Fibroblast of the aortic adventitia (primary cell): ENCODE results near the gene BCR. TPM values are rescaled to one million over a fixed set of nuclear protein-coding genes. Genes with fewer than 3 reads are reported as not detected.
A peak's percentile ranks its signal among the peaks of the same experiment; 100 is the strongest.

Experiments used
- DNase-seq: peaks from one replicate; pipeline ENCODE4 v3.0.0-alpha.2; 2010; ENCODE audit warnings: low read depth
- H3K4me3 ChIP-seq: 2 replicates; pipeline ENCODE4 v1.5.1; 2011; ENCODE audit warnings: low read depth, mild to moderate bottlenecking, control low read depth, low read length, moderate library complexity
- total RNA-seq: library from RNA; depleted of rRNA; stranded (reverse); fragments of >200 nt; gene quantifications from 2 replicates; pipeline ENCODE4 v1.2.3, GENCODE V29; 2012; ENCODE audit warnings: low replicate concordance
- TF ChIP-seq, protein P1 (sequence below): IDR thresholded peaks from 2 replicates; pipeline ENCODE4 v1.5.1; 2011; ENCODE audit warnings: mild to moderate bottlenecking, low read length, control low read depth, inconsistent platforms; ENCODE audit not compliant: insufficient read depth

The BCR gene
- total RNA-seq, 1 donor, result 37.3 TPM

DNA sequence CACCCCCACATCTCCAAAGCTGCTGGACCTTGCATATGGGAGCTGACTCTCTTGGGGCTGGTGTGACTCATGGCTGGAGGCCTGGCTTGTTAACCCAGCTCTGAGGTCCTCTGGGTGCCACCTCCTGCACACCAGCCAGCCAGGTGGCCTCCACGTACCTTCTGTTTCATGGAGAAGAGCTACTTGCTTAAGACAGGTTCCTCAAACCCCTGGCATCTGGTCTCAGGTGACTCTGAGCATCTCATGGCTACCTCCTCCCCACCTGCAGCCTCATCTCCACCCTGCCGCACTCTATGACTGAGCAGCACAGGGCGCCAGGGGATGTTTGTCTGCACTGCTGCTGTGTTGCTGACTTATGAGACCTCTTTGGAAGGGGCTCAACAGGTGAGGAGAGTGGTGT is 55.7 kb downstream of the BCR start:
- TF ChIP-seq, protein P1, sequence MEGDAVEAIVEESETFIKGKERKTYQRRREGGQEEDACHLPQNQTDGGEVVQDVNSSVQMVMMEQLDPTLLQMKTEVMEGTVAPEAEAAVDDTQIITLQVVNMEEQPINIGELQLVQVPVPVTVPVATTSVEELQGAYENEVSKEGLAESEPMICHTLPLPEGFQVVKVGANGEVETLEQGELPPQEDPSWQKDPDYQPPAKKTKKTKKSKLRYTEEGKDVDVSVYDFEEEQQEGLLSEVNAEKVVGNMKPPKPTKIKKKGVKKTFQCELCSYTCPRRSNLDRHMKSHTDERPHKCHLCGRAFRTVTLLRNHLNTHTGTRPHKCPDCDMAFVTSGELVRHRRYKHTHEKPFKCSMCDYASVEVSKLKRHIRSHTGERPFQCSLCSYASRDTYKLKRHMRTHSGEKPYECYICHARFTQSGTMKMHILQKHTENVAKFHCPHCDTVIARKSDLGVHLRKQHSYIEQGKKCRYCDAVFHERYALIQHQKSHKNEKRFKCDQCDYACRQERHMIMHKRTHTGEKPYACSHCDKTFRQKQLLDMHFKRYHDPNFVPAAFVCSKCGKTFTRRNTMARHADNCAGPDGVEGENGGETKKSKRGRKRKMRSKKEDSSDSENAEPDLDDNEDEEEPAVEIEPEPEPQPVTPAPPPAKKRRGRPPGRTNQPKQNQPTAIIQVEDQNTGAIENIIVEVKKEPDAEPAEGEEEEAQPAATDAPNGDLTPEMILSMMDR, result no peak
- DNase-seq, result no peak
- no peak overlapping the region for H3K4me3 ChIP-seq

GRCh38 chr22:23236440-23237184 is 56.3 kb downstream of the BCR start:
- DNase-seq, result no peak
- H3K4me3 ChIP-seq, result no peak overlapping the region
- TF ChIP-seq, protein P1, result no peak

DNA sequence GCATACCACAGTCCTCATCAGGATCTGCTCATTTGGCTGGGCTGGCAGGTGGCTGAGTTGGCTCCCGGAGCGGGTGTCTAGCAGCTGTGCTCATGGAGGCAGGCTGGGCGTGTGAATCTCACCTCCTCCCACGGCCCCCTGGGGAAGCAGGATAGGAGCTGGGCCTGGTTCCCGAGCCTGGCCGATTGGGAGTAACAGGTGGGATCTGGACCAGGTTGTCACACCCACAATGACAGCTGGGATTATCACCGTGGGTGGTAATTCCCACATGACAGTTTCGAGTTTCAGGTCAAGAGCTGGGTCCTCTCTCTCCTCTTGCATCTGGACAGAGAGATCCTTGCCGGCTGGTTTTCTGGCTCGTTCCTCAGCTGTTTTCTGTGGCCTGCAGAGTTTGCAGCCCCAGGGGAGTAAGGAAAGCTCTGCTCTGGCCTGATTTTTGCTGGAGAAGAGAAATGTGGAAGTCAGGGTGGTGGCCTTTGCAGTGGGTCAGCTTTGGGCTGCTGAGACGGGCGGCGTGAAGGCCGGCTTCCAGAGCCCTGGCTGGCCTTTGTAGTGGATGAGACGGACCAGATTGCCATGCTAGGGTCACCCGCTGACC is 57.0 kb downstream of the BCR start:
- no peak overlapping the region for H3K4me3 ChIP-seq
- peak; percentile 32 for DNase-seq
- TF ChIP-seq, protein P1, result no peak

DNA sequence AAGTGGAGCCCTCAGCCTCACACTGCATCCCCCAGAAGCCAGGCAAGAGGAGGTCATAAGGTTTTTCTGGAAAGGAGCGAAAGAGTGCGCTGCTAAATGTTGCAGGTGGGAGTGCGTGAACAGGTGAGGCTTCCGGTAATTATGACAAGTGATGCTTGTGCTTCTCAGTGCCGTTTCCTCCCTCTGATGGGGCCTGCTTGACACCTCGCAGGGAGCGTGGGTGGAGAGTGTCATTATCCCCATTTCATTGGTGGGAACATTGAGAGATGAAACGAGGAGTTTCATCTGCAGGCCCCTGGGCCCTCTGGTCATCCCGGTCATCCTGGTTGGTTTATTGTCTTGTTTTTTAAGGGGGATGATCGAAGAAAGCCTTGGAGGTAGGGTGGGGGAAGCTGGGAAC is 57.5 kb downstream of the BCR start:
- TF ChIP-seq, protein P1, result no peak
- H3K4me3 ChIP-seq, result no peak overlapping the region
- no peak for DNase-seq

DNA sequence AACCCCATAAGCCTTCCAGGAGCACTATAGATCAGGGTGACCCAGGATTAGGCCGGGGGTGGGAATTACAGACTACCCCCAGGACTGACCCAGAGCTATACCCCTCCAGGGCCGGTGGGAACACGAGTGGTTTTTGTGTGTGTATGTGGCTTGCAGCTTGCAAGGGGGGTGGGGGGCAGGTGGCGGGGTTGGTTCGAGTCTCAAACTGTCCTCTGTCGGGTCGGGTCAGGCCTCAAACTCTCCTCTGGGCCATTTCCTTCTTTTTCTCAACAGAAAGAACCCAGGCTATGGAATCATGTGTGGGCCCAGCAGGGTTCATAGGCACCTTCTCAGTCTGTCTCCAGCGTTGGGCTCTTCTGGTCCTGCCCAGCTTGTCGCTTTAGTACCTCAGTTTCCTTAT is 58.4 kb downstream of the BCR start:
- TF ChIP-seq, protein P1, result no peak
- no peak overlapping the region for H3K4me3 ChIP-seq
- DNase-seq, result no peak

GRCh38 chr22:23239429-23239828 is 59.1 kb downstream of the BCR start:
- no peak for DNase-seq
- TF ChIP-seq, protein P1, result no peak
- H3K4me3 ChIP-seq, result no peak overlapping the region
